HG03442 (cell line): ENCODE measurements around the gene TKTL1.

Experiments used
- ATAC-seq: cut with Tn5 transposase; IDR thresholded peaks from one replicate; pipeline ENCODE4 v1.9.1; 2021; ENCODE audit warnings: mild to moderate bottlenecking, moderate library complexity; ENCODE audit not compliant: unreplicated experiment

Gene TKTL1

GRCh38 chrX:154373340-154374306 is 78.0 kb downstream of the TKTL1 start:
- no peak for ATAC-seq

- no peak for ATAC-seq
These were observed 78.9 kb downstream of the TKTL1 start, which contains the start of gene FLNA for GRCh38 chrX:154374313-154375155. Gene FLNA, minus strand, starts transcription at chrX:154374634. Its CDS starts 3,389 bp downstream, at chrX:154371245.

GRCh38 chrX:154375156-154375504 is 79.5 kb downstream of the TKTL1 start:
- no peak for ATAC-seq

GRCh38 chrX:154376774-154377173 is 81.2 kb downstream of the TKTL1 start:
- ATAC-seq, result no peak

GRCh38 chrX:154378059-154378798 is 82.6 kb downstream of the TKTL1 start:
- no peak for ATAC-seq

- ATAC-seq, result peak; percentile 71
These were observed 83.4 kb downstream of the TKTL1 start, which contains the start of gene EMD for GRCh38 chrX:154378799-154379568. Gene EMD, plus strand, starts transcription at chrX:154379295. Its CDS starts 190 bp downstream, at chrX:154379485.

- no peak for ATAC-seq
These were observed 84.0 kb downstream of the TKTL1 start for GRCh38 chrX:154379569-154379951.
